SK-N-MC (cell line): ENCODE data around the gene PGM1.
A peak's percentile ranks its signal among the peaks of the same experiment; 100 is the strongest.

ENCODE experiments used
- DNase-seq: peaks from one replicate; pipeline ENCODE4 v3.0.0-alpha.2; 2011; ENCODE audit warnings: low read depth, low spot score
- H3K27ac ChIP-seq: fragments of 200-600 bp; sonication (generic); 2 replicates; pipeline ENCODE4 v1.5.1; 2016; ENCODE audit warnings: mixed run types
- H3K36me3 ChIP-seq: fragments of 200-600 bp; sonication (generic); 2 replicates; pipeline ENCODE4 v1.6.1; 2017; ENCODE audit warnings: antibody characterized with exemption, low read length, mixed read lengths; ENCODE audit not compliant: insufficient read depth
- H3K4me3 ChIP-seq: fragments of 200-600 bp; sonication (generic); 2 replicates; pipeline ENCODE4 v1.5.1; 2016
- H3K9ac ChIP-seq: fragments of 200-600 bp; sonication (generic); 2 replicates; pipeline ENCODE4 v1.8.0; 2017; ENCODE audit warnings: mixed run types, mixed read lengths; ENCODE audit not compliant: insufficient read length
- H3K9me3 ChIP-seq: fragments of 200-600 bp; sonication (generic); 2 replicates; pipeline ENCODE4 v1.6.1; 2017; ENCODE audit warnings: low read depth, mild to moderate bottlenecking, antibody characterized with exemption, low read length, moderate library complexity, mixed read lengths
- EZH2 ChIP-seq: fragments of 200-600 bp; sonication (generic); IDR thresholded peaks from one replicate; pipeline ENCODE4 v1.6.1; 2017; ENCODE audit warnings: antibody characterized with exemption
- FOXP2 ChIP-seq: optimal IDR thresholded peaks from 2 replicates; pipeline ENCODE3; 2011; ENCODE audit warnings: mild to moderate bottlenecking, moderate library complexity; ENCODE audit not compliant: insufficient read depth; ENCODE audit errors: extremely low read length, control extremely low read depth
- POLR2AphosphoS5 ChIP-seq: IDR thresholded peaks from 2 replicates; pipeline ENCODE4 v1.6.1; 2012; ENCODE audit warnings: mild to moderate bottlenecking, low read depth, low read length, borderline replicate concordance

Gene PGM1

DNA sequence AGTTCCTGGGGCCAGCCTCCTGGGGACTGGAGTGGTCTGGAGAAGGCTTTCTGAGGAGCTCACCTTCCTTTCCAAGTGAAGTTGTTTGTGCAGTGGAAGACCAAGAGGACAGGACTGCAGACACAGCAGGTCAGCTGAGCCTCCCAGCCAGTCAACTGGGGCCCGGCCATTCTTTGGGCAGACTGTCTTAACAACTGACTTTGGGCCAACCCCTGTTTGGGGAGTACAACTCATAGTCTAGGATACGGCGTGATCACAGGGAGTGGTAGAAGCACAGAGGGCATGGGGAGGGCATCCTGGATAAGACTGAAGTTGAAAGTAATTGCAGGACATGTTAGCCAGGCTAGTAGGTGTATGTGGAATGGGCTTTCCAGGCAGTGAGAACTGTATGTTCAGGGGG lies 50.3 kb downstream of the PGM1 start:
- no peak for DNase-seq
- H3K9ac ChIP-seq: no peak overlapping the region
- H3K27ac ChIP-seq: no peak overlapping the region
- TF ChIP-seq EZH2 (no peak), FOXP2 (no peak), POLR2AphosphoS5 (no peak)
- no peak overlapping the region for H3K4me3 ChIP-seq
- H3K36me3 ChIP-seq: no peaks in the 10 kb centered on the region
- no peaks in the 10 kb centered on the region for H3K9me3 ChIP-seq

DNA sequence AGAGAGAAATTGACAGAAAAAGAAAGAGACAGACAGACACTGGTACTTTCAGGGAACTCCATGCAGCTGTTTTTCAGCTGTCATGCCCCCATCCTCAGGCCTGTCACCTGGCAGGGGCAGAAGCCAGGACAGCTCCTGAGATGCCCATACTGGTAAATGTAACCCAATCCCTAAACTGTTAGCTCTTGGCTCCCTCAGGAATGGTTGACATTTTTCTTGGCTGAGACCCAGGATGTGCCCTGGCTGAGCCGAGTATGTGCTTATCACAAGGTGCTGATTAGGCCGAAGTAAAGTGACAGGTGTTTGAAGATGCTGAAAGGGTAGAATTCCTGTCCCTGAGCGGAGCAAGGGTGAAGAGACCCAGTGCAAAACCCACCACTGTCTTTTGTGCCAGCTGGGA lies 50.7 kb downstream of the PGM1 start:
- no peaks in the 10 kb centered on the region for H3K9me3 ChIP-seq
- no peak for TF ChIP-seq EZH2
- TF ChIP-seq POLR2AphosphoS5: no peak
- no peak for TF ChIP-seq FOXP2
- DNase-seq: no peak
- H3K27ac ChIP-seq: no peak overlapping the region
- no peak overlapping the region for H3K4me3 ChIP-seq
- H3K9ac ChIP-seq: no peak overlapping the region
- H3K36me3 ChIP-seq: no peaks in the 10 kb centered on the region

DNA sequence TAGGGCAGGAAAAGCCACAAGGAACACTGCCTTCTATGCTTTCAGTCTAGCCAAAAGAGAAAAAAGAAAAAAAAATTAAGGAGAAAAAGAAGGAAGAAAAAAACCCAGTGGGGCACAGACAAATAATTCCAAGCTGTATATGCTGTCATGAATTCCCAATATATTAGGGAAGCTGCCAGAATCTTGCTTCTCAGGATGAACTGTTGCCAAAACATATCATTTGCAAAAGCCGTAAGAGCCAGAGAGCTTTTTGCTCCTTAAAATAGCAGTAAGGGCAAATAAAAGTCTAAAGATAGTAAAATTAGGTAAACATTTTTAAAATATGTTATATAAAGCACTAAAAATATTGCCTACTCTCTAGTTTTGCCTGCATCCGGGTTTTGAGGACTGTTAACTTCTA lies 52.1 kb downstream of the PGM1 start:
- H3K36me3 ChIP-seq: no peaks in the 10 kb centered on the region
- H3K9me3 ChIP-seq: no peaks in the 10 kb centered on the region
- DNase-seq: no peak
- no peak overlapping the region for H3K27ac ChIP-seq
- TF ChIP-seq FOXP2 (no peak), POLR2AphosphoS5 (no peak), EZH2 (no peak)
- no peak overlapping the region for H3K4me3 ChIP-seq
- no peak overlapping the region for H3K9ac ChIP-seq

DNA sequence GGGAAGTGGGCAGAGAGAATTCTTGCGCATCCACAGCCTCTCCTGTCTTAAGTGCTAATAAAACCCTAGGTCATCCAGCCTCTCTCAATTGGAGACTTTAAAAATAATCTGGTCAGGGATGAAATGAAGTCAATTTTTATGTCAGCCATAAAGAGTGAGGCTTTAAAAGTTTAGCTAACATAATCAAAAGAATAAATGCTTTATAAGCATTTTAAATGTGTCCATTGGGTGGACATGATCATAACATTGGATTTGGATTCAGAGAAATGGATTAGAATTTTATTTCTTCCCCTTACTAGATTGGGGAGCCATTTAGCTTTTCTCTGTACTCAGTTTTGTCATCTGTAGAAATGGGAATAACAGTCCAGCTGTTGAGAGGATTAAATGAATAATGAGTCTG lies 55.5 kb downstream of the PGM1 start:
- no peak overlapping the region for H3K27ac ChIP-seq
- no peaks in the 10 kb centered on the region for H3K9me3 ChIP-seq
- DNase-seq: no peak
- no peak overlapping the region for H3K9ac ChIP-seq
- H3K36me3 ChIP-seq: no peaks in the 10 kb centered on the region
- no peak overlapping the region for H3K4me3 ChIP-seq
- TF ChIP-seq POLR2AphosphoS5 (no peak), EZH2 (no peak), FOXP2 (no peak)

DNA sequence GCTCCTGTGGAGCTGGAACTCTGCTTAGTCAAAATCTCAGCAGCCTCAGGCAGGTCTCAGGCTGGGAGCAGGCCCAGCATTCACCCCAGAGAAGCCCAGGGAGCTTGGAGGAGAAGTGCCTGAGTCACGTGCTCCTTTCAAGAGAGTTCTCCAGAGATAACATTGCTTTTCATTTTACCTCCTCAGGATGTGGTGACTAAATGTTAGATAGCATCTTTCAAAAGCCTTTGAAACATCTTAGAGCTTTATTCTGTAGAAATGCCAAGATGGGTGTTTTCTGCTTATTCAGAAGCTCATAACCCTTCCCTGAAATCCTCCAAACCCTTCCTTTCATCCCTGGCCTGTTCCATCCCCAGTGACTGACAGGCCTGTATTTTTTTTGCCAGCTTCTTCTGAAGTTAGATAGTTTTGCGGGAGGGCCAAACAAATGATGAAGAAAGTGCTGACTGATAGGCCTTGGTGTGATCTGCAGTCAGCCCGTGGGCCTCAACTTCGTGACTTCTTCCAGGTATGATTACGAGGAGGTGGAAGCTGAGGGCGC lies 58.0 kb downstream of the PGM1 start:
- no peak overlapping the region for H3K4me3 ChIP-seq
- DNase-seq: peak; percentile 69
- no peaks in the 10 kb centered on the region for H3K9me3 ChIP-seq
- no peaks in the 10 kb centered on the region for H3K36me3 ChIP-seq
- no peak for TF ChIP-seq EZH2
- no peak for TF ChIP-seq FOXP2
- TF ChIP-seq POLR2AphosphoS5: no peak
- H3K27ac ChIP-seq: no peak overlapping the region
- no peak overlapping the region for H3K9ac ChIP-seq

DNA sequence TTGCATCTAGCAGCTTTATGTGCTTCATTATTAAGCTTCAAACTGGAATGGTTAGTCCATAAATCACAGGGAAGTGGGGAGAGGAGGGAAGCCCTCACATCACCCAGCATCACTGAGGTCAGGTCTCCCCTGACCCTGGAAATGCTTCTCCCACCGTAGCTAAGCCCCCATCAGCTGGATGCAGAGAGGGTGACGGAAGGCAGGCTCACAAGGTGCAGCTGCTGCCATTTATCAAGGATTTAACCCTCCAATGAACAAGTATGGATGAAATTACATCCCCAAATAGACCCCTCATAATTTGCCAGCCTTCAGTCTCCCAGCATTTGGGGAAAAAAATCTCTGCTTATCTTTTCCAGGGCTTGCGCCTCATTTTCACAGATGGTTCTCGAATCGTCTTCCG lies 60.8 kb downstream of the PGM1 start:
- no peak overlapping the region for H3K9ac ChIP-seq
- no peak overlapping the region for H3K4me3 ChIP-seq
- no peak for DNase-seq
- TF ChIP-seq EZH2 (no peak), POLR2AphosphoS5 (no peak), FOXP2 (no peak)
- no peaks in the 10 kb centered on the region for H3K36me3 ChIP-seq
- no peak overlapping the region for H3K27ac ChIP-seq
- no peaks in the 10 kb centered on the region for H3K9me3 ChIP-seq

DNA sequence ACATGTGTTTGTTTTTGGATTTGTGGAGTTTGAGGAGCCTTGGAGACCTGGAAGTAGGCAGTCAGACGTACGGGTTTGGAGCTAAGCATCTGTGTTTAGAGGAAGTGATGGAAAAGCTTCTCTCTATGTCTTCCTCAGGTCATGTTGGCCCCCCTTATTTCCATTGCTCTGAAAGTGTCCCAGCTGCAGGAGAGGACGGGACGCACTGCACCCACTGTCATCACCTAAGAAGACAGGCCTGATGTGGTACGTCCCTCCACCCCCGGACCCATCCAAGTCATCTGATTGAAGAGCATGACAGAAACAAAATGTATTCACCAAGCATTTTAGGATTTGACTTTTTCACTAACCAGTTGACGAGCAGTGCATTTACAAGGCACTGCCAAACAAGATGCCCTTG lies 66.2 kb downstream of the PGM1 start:
- H3K27ac ChIP-seq: no peak overlapping the region
- TF ChIP-seq FOXP2: no peak
- TF ChIP-seq EZH2: no peak
- no peak for TF ChIP-seq POLR2AphosphoS5

DNA sequence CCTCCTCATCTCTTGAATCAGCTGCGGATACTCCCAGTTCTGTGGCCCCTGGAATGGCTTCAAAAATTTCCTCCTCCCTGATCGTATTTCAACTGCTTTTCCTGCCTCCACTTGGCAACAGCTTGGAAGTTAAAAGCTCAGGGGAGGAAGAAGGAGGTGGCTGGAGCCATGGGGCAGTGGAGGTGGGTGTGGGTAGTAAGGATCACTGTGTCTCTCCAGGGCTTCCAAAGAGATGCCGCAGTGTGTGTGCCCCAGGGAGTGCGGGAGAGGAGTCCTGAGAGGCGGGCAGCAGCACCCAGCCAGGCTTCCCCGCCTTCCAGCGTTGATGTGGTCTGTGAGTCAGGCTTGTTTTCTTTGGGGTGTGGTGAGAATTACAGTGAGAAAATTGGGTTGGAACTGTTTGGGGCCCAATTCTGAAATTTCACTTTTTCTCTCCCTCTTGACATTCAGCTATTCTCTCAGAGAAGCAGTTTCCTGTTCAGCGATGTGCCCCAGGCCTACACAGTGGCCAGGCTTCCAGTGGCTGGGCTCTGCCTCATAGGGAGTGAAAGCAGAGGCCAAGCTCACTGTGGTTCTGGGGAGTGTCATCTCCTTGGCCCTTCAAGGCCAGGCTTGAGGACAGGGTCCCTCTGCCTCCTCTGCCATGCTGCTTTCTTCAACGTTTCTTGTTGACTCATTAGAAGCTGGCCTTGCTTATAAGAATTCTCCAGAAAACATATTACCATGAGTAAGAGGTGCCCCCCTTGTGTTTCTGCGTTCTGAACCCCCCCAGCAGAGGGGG lies 69.0 kb downstream of the PGM1 start:
- TF ChIP-seq FOXP2: no peak
- no peak for TF ChIP-seq POLR2AphosphoS5
- TF ChIP-seq EZH2: no peak
- H3K9ac ChIP-seq: no peak overlapping the region

More for the DNA sequence above, 66.2 kb downstream of the PGM1 start:
- H3K9ac ChIP-seq: no peak overlapping the region
- H3K4me3 ChIP-seq: no peak overlapping the region
- no peak for DNase-seq
- H3K36me3 ChIP-seq: no peaks in the 10 kb centered on the region
- H3K9me3 ChIP-seq: no peaks in the 10 kb centered on the region

DNA sequence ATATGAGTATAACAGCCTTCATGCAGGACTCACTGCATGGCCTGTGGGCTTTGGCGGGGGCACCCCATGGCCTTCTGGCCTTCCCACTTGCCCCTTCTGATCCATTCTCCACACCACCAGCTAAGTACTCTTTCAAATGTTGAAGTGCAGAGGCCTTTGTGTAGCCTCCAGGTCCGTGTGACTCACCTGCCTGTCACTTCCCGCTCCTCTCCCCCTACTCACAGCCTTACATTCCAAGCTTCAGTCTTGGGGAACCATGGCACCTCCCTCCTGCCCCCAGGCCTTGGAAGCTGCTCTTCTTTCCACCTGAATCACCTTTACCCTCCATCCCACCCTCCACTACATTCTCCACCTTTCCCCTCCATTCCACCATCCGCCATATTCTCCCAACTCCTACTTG lies 69.6 kb downstream of the PGM1 start:
- H3K36me3 ChIP-seq: no peaks in the 10 kb centered on the region
- TF ChIP-seq EZH2: no peak
- no peak for TF ChIP-seq POLR2AphosphoS5
- no peak for TF ChIP-seq FOXP2
- H3K27ac ChIP-seq: no peak overlapping the region
- DNase-seq: no peak
- no peak overlapping the region for H3K9ac ChIP-seq
- no peak overlapping the region for H3K4me3 ChIP-seq
- H3K9me3 ChIP-seq: no peaks in the 10 kb centered on the region

More for the DNA sequence above, 69.0 kb downstream of the PGM1 start:
- no peaks in the 10 kb centered on the region for H3K9me3 ChIP-seq
- H3K36me3 ChIP-seq: no peaks in the 10 kb centered on the region
- H3K4me3 ChIP-seq: no peak overlapping the region
- H3K27ac ChIP-seq: no peak overlapping the region
- no peak for DNase-seq
